Nucleus accumbens (tissue), 56 donors: ENCODE results near the gene EMD.
A peak's percentile ranks its signal among the peaks of the same experiment; 100 is the strongest.
"Not testable (repeated sequence)": the region's sequence is repeated elsewhere in the genome, so short reads cannot be mapped to it uniquely, and the experiment has no call there.

Source experiments
- DNase-seq, 56 donors: peaks; one replicate each; lab custom pipeline; 2025; lab: John Stamatoyannopoulos, UW

Gene EMD

GRCh38 chrX:154378799-154379568, at the start of gene EMD:
Gene EMD, plus strand, starts transcription at chrX:154379295. Its CDS starts 190 bp downstream, at chrX:154379485.
- peak; percentile 82 to 100 (median 99) for DNase-seq

GRCh38 chrX:154332561-154332960, 46.5 kb upstream of the EMD start:
- DNase-seq = no peak

- DNase-seq = no peak
Observed at GRCh38 chrX:154333116-154333515, 46.0 kb upstream of the EMD start.

DNA sequence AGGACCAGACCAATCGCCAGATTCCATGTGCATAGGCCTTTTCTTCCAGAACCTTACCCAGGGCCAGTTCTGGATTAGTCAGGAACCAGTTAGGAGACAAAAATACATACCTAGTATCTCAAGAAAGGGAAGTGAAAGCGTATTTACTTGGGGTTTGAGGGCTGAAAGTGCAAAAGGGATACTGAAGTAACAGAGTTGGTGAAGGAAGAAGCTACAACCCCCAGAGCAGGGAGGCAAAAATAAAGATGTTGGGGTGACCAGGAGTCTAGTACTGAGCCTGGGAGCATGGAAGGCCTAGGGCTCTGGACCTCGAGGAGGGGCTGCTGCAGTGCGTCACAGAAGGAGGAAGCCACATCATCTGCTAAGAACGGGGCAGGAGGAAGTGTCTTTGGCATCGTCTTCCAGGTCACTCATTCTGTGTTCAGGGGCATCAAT, 45.2 kb upstream of the EMD start:
- no peak for DNase-seq

DNA sequence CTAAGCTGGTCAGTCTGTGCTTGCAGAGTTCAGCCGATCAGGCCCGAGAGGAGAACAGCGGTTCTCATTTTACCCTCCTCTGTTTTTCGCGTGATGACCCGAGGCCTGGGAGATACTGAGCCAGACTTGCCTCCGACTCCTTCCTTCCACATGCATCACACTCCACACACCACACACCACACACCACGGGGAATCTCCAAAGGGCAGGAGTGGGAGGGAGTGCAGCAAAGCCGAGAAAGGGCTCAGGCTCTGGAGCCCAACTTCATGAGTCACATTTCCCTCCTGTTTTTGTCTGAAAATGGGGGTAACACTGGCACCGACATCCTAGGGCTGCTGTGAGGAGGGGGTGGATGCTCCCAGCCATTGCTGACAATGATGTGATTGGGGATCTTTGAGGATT, 44.6 kb upstream of the EMD start:
- DNase-seq = no peak

GRCh38 chrX:154341399-154342298, 37.4 kb upstream of the EMD start:
- DNase-seq = not testable (repeated sequence)

- not testable (repeated sequence) for DNase-seq
Observed at GRCh38 chrX:154343063-154343462, 36.0 kb upstream of the EMD start.

DNA sequence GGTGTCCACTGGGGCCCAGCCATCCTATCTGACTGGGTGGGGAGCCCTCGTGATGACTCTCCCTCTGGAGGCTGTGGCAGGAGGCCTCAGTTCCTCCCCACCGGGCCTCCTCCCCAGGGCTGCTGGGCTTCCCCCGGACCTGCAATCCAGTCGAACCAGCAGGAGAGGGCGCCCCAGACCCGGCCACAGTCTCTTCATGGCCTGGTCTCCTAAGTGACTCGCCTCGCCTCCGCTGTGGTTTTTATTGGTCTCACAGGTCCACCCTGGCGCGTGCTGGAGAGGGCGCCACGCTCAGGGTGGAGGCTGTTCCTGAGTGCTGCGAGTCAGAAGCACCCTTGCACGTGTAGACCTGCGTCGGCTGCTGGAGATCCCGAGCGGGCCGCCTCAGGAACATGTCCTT, 35.5 kb upstream of the EMD start:
- not testable (repeated sequence) for DNase-seq

- no peak for DNase-seq
Observed at GRCh38 chrX:154348114-154348531, 31.0 kb upstream of the EMD start.

DNA sequence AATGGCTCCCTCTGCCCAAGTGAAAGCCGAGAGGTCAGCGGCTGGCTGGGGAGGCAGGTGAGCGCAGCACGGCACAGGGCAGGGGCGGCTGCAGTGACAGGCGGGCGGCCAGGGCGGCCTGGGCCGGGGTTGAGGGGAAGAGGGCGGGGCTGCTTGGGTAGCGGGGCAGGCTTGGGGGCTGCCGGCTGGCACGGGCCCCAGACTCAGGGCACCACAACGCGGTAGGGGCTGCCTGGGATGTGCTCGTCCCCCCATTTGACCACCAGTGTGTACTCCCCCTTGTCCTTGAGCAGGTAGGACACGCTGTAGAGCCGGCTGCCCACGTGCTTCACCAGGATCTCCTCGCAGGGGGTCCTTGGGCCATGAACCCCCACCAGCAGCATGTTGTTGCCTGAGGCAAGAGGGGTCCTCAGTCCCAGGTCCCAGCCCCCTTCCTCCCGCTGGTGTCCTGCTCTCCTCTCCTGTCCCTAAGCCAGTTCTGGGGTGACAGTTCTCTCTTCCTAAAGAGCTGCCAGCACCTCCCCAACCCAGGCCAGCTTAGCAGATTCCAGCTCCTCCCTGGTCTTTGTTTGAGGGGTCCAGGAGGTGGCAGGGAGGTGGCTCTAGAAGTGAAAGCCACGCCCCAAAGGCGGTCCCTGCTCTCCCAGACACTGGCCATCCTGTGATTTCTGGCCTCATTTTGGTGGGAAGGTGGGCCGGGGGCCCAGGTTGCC, 30.3 kb upstream of the EMD start:
- no peak for DNase-seq

DNA sequence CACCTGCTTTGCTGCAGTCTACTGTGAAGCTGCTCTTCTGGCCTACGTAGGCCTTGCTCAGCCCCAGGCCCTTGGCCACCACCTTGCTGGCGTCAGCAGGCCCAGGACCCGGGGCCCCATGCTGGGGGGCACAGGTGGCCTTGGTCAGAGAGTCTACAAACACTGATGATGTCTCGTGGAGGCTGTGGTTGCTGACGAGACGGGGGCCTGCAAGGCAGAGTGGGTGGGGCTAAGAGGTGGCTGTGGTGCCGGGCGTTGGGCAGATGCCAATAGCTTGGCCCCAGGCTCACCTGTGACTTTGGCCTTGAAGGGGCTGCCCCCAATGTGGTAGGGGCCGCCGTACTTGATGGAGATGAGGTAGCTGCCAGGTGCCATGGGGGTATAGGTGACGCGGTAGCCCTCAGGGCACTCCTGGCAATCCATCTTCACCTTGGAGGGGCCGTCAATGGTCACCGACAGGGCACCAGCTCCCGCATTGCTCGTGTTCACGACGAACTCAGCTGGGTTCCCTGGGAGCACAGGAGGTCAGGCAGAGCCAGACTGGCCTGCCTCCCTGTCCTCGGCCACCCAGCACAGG, 29.6 kb upstream of the EMD start:
- DNase-seq = no peak

DNA sequence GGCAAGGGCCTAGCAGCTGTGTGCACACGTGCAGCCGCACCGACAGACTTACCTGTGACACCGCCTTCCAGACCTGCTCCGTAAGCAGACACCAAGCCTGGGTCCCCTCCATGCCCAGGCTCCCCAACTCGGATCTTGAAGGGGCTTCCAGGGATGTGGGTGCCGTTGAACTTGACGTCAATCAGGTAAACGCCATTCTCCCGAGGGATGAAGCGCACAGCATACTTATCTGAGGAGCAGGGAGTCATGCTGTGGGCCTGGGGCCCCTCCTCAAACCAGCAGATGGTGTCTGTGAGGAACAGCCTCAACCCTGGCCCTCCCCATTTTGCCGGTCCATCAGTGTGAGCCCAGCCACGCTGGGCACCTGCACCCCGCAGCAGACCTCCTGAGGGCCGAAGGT, 29.1 kb upstream of the EMD start:
- DNase-seq = no peak

DNA sequence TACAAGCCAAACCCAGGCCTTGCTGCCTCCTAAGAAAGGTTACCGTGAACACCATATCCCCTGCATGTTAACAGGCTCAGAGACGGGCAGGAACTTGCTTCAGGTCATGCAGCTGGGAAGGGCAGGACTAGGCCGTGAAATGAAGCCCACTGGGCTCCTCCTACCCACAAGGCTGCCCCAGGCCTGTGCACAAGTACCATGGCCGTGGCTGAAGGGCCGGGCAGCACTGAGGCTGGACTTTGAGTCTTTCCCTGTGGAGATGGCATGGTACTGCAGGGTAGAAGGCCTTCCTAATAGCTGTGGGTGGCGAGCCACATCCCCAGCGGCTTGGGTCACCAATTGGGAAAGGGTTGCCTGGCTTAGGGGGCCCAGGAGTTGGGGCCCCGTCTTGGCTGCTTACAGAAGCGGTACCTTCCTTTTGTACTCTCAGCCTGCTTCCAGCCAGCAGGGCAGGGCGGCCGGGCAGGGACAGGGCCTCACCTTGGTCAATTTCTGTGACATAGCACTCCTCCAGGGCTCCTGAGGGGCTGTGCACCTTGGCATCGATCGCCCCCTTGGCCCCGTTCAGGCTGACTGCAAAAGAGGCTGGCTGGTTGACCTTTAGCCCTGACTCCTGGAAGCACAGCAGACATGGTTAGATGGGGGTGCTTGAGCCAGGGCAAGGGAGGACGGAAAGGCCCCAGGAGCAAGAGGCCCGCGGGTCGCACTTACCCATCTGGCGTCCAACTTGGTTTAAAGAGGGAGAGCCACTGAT, 28.5 kb upstream of the EMD start:
- no peak for DNase-seq

- DNase-seq = no peak
Observed at GRCh38 chrX:154351183-154352011, 27.7 kb upstream of the EMD start.

GRCh38 chrX:154352012-154352401, 27.1 kb upstream of the EMD start:
- DNase-seq = no peak

- no peak for DNase-seq
Observed at GRCh38 chrX:154352466-154352865, 26.6 kb upstream of the EMD start.

- no peak for DNase-seq
Observed at GRCh38 chrX:154353172-154353843, 25.8 kb upstream of the EMD start.

DNA sequence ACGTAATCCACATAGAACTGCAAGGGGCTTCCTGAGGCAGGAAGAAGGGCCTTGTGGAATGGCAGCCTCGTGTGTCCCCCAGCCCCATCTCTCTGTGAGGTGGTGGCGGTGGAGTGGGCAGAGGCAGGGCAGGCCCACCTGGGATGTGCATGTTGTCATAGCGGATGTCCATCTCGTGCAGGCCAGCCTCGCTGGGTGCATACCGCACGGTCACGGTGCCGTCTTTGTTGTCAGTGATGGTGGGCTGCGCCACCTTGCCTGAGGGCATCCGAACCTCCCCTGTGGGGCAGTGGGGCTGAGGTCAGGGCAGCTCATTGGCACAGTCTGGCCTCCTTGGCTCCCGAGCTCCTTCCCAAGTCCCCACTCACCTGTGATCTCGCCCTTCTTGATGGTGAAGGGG, 25.1 kb upstream of the EMD start:
- no peak for DNase-seq
